ENCODE measurements around the gene GUCY1A1.

GUCY1A1 gene

GRCh38 chr4:155668707-155669220 is 2.1 kb downstream of the GUCY1A1 start:
- no peak for DNase-seq (ENCODE audit: low read depth)
- no peak for TF ChIP-seq CTCF (IDR thresholded peaks at IDR 0.05; ENCODE audit: low read depth, low read length, missing control alignments)
- in situ Hi-C loops (cut with HindIII; ENCODE audit: low sequenced_read_pairs), result no loop called here
- H3K4me3 ChIP-seq (ENCODE audit: low read depth, low read length), result no peak overlapping the region

DNA sequence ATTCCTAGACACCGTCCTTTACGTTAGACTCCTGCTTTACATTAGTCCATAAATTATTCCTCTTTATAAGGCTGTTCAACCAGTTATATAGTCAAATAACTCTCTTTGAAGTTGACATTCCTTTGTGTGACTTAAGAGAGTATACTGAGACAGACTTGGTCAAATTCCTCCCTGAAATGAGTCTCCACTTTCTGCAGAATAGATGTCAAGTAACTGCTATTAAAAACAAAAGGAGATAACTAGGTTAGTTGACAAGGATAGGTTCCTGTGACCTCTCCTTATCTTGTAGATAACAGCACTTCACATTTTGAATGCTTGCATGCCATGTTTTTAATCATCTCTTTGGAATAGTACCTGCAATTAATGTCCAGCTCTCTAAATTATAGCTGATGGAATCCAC is 5.7 kb downstream of the GUCY1A1 start:
- in situ Hi-C loops (cut with HindIII; ENCODE audit: low sequenced_read_pairs), result no loop called here
- DNase-seq (ENCODE audit: low read depth), result no peak
- no peak overlapping the region for H3K4me3 ChIP-seq (ENCODE audit: low read depth, low read length)
- no peak for TF ChIP-seq CTCF (IDR thresholded peaks at IDR 0.05; ENCODE audit: low read depth, low read length, missing control alignments)

DNA sequence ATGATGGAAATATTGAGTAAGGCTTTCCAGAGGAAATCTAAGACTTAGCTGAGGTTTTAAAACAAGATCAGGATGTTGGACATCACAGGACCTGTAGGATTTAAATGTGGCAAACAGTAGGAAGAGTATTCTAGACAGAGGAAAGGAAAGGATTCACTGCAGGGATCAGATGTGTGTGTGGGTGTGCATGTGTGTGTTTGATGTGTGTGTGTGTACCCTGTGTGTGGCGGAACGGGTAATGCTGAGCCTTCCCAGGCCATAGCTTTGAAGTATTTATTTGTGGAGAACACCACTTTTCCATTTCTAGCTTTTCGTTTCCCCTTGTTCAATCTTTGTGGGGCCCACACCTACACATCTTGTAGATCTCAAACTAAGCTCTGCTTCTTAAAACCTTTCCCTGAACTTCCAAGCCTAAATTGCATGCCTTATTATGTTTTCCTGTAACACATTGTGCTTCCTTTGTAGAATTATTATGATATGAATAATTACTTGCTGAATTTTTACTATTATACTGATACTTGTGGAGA is 6.9 kb downstream of the GUCY1A1 start:
- in situ Hi-C loops (cut with HindIII; ENCODE audit: low sequenced_read_pairs), result no loop called here
- DNase-seq (ENCODE audit: low read depth), result no peak
- TF ChIP-seq CTCF (IDR thresholded peaks at IDR 0.05; ENCODE audit: low read depth, low read length, missing control alignments), result no peak
- H3K4me3 ChIP-seq (ENCODE audit: low read depth, low read length), result no peak overlapping the region

- no peak for TF ChIP-seq CTCF (IDR thresholded peaks at IDR 0.05; ENCODE audit: low read depth, low read length, missing control alignments)
- in situ Hi-C loops (cut with HindIII; ENCODE audit: low sequenced_read_pairs), result no loop called here
- DNase-seq (ENCODE audit: low read depth), result no peak
- no peak overlapping the region for H3K4me3 ChIP-seq (ENCODE audit: low read depth, low read length)
Measured at GRCh38 chr4:155674669-155675071, 8.0 kb downstream of the GUCY1A1 start.

- in situ Hi-C loops (cut with HindIII; ENCODE audit: low sequenced_read_pairs), result no loop called here
- no peak for TF ChIP-seq CTCF (IDR thresholded peaks at IDR 0.05; ENCODE audit: low read depth, low read length, missing control alignments)
- no peak overlapping the region for H3K4me3 ChIP-seq (ENCODE audit: low read depth, low read length)
- no peak for DNase-seq (ENCODE audit: low read depth)
Measured at GRCh38 chr4:155675709-155676429, 9.2 kb downstream of the GUCY1A1 start.

DNA sequence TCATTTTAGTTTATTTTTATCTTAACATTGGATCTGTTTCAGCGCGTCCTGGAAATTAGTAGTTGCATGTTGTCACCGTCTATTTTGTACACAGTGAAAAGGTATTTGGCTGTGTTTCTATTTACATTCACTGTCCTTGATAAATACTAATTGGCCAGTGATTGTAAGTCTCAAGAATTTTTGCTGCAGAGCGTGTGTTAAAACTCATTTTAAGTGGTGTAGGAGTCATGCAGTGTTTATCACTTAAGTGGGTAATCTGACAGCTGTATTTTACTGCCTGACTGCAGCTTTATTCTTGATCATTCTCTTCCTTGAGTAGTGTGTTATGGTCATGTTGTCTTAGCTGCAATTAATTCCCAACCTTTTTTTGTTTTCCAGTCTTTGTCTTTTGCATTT is 9.8 kb downstream of the GUCY1A1 start:
- no peak overlapping the region for H3K4me3 ChIP-seq (ENCODE audit: low read depth, low read length)
- in situ Hi-C loops (cut with HindIII; ENCODE audit: low sequenced_read_pairs), result no loop called here
- DNase-seq (ENCODE audit: low read depth), result no peak
- TF ChIP-seq CTCF (IDR thresholded peaks at IDR 0.05; ENCODE audit: low read depth, low read length, missing control alignments), result no peak

Measured in astrocyte of the cerebellum (primary cell).